ENCODE results near the gene GOT2.

- TF ChIP-seq CTCF (IDR thresholded peaks at IDR 0.05) (no peak), POLR2AphosphoS5 (IDR thresholded peaks at IDR 0.05; ENCODE audit: low read depth, low read length) (no peak), TCF7L2 (IDR thresholded peaks at IDR 0.05; ENCODE audit: low read depth, low read length) (no peak)
These were observed 17.6 kb downstream of the GOT2 start for GRCh38 chr16:58716468-58716867.

Measured in Panc1 (cell line).